ENCODE results near the gene CENPX.

CENPX gene

GRCh38 chr17:82021900-82022309 is 773 bp downstream of the CENPX start:
- DNase-seq = peak; percentile 71

GRCh38 chr17:82021107-82021899 is 1.4 kb downstream of the CENPX start:
- DNase-seq = peak; percentile 79

DNA sequence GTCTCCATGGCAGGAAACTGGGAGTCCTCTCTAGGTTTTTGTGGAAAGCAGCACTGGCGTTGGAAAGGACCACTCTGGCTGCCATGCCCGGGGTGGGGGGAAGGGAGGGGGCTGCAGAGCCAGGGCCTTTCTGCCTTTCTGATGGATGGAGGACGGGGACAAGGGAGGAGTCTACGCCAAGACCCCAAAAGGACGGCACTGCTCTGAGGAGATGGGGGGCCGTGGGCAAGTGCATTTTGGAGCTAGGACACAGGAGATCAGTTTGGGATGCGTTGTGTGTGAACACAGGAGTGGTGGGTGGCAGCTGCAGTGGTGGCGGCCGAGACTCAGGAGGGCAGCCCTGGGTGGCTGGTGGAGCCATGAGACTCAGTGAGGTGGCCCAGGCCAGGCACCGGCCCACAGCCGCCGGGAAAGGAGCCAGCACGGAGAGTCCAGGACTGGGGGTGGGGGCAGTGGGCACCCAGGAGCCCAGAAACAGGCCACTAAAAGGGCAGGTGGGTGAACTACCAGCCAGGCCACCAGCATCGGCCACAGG is 2.0 kb downstream of the CENPX start:
- DNase-seq = no peak

GRCh38 chr17:82019690-82020571 is 2.7 kb downstream of the CENPX start:
- peak; percentile 87 for DNase-seq

- DNase-seq = no peak
Observed at GRCh38 chr17:82018989-82019689, 3.5 kb downstream of the CENPX start.

DNA sequence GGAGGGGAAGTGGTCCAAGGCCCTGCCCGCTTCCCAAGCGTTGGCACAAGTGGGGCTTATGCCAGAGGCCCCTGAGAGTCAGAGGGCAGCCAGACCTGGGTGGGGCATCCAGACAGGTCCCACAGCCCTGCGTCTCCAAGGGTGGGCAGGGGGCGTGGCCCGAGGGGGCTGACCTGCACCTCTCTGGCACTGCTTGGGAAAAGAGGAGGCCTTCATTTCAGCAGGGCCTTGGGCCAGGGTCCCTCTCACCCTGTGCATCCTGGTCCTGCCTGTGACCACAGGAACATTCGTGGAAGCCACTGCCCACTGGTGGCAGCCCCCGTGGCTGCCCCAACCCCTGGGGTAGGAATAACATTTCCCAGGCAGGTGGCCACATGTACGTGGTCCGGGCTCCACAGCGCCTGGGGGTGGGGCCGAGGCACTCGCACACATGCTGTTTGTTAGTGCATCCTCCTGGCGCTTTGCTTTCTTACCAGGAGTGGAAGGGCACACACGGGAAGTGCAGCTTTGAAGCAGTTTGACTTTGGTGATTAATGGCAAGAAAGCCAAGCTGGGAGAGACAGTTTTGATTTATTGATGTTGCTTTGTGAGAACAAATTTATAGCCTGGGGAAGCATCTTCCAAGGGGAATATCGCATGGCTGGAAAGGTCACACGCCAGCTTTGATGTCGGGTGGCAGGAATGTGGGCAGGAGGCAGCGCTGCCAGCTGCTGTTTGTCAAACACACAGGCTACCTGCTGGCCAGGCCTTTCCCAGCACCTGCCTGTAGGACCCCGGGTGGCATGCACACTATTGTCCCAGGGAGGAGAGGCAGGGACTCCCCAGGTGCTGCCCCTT is 4.3 kb downstream of the CENPX start:
- DNase-seq = no peak

DNA sequence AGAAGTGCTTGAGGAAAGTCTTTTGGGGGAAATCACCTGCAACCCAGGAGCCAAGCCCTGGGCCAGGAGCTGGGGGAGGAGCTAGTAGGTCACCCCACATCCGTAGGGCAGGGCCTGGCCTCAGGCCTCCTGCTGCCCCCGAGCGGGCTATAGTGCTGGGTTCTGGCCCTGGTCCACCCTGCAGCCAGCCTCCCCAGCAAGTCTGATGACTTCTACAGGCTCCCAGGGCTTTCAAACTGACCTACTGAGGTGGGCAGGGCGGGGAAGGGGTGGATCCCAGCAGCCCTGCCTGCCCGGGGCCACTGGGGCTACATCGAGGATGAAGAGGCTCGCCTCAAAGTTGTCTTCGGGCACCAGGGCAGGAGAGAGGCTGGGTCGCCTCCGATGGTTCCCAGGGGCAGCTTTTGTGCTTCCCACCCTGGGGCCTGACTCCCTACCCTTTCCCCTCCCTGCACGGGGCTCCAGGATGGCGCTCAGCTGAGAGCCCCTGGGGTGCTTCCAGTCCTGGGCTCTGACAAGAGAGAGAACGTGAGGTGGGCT is 5.0 kb downstream of the CENPX start:
- DNase-seq = no peak

- no peak for DNase-seq
Observed at GRCh38 chr17:82016875-82017459, 5.7 kb downstream of the CENPX start.

GRCh38 chr17:82016061-82016874 is 6.4 kb downstream of the CENPX start:
- no peak for DNase-seq

DNA sequence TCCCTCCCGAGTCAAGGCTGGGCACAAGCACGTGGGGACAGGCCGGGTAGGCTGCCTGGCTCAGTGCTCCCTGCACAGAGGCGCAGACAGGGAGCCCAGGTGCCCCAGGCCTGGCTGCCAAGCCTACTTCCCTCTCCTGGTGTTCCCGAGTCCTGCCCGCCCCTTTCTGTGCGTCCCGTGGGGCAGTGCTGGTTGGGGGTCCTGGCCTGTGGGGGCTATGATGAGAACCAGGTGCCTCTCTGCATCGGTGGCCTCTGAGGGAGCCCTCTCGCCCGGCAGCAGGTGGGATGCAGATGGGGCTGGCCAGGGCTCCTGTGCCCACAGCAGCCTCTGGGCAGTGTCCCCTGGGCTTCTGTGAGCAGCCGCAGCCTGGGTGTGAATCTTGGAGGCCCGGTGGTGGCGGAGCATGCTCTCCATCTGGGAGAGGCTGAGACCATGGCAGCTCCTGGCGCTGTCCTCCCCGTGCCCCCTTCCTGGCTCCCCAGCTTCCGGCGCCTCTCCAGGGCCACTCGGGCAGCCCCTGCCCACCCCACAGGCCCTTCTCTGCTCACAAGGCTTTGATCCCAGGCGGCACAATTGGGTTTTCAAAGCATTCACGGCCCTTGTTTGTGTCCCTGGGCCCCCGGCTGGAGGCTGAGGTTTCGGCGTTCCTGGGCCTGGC is 7.2 kb downstream of the CENPX start:
- DNase-seq = no peak

- DNase-seq = no peak
Observed at GRCh38 chr17:82014971-82015310, 7.7 kb downstream of the CENPX start.

DNA sequence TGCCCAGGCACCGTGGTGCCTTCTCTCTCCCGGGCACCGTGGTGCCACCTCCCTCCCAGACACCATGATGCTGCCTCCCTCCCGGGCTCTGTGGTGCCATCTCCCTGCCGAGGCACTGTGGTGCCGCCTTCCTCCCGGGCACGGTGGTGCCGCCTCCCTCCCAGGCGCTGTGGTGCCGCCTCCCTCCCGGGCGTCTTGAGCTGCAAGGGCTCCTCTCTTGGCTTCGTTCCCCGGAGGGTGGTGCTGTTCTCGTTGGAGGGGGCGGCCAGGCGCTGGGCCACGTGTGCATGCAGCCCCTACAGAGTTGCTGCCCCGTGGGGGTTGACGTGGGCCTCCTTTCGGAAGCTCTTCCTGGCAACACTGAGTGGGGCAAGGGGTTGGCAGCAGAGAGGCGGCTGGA is 8.2 kb downstream of the CENPX start:
- DNase-seq = no peak

DNA sequence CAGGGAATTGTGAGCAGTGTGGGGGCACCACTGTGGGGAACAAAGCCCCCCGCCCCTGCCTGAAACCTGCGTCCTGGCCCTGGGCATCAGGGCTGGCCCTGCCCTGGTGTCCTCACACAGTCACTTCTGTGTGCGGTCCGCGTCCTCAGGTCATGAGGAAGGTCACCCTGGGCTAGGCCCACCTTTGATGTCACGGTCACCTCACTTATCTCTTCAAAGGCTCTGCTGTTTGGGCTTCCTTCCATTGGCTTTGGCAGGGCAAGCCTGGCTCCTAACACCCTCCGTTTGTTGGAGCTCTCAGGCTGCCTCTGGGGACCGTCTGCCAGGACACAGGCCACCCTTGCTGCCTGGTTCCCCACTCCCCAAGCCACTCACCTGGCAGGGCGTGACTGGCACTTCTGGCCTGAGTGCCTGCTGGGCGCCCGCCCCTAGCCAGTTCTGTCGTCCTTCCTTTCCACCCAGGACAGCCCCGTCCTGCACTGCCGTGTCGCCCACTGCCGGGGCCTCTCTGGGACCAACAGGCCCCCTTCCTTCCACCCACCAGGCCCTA is 8.8 kb downstream of the CENPX start:
- no peak for DNase-seq

GRCh38 chr17:82013341-82013740 is 9.3 kb downstream of the CENPX start:
- DNase-seq = no peak

DNA sequence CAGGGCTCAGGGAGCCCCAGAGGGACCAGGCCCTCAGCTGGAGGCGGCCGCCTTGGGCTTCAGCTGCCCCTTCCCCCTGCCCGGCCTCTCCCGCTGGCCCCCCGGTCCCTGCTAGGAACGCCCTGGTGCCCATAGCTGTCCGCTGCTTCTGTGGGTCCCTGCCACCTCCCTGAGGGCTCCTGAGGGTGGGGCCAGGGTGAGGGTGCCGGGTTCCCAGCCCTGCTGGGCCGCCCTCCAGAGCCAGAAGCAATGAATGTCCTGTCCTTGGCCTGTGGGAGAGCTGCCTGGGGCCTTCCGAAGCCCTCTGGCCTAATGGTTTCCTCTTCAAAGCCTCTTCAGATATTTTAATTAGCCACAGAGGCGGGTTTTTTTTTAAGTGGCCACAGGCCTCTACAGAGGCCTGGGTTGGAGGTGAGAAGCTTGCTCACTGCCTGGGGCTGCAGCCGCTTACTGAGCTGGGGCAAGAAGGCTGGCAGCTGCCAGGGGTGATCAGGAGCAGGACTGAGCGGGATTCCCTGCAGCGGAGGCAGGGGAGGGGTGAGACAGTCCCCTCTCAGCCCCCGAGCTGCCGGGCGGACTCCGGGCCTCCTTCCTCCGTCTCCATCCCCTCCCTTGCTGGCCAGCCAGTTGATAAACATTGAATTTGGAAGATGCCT is 9.9 kb downstream of the CENPX start:
- no peak for DNase-seq

DNA sequence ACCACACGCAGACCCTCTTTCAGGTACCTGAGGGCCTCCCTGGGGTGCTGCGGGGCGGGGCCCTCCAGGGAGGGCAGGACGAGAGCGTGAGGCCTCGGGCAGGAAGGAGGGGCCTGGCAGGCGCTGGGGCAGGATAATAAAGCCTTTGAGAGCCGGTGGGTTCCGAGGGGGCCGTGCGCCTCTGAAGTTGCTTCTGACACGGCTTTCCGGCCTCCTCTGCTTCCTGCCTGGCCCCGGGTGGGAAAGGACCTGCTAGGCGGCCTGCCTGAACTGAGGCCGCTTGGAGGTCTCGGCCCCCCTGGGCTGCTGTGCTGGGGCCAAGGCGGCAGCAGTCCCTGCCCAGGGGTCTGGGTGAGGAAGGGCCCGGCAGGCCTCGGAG is 10.4 kb downstream of the CENPX start:
- no peak for DNase-seq

DNA sequence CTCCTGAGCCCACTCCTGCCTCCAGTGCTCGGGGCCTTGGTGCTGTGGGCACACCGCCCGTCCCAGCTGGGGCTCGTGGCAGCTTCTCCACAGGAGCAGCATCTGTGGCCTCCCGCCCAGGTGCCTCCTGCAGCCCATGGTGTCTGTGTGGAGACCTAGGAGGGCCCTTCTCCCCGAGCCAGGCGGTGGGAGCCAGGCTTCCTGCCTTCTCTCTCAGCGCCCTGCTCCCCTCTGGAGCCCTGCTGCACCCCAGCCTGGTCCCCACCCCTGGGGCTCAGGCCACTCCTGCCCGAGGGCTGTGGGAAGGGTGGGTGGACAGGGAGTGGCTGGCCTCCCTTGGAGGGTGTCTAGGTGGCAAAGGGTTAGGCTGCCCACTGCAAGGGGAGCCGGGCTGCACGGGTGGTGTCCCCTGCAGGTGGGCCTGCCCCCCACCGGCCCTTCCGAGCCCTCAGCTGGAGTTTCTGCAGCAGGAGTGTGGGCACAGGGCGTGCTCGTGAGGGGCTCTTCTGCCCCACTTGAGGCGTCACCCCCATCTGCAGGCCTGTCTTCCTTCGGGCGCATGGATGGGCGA is 11.0 kb downstream of the CENPX start:
- DNase-seq = no peak

DNA sequence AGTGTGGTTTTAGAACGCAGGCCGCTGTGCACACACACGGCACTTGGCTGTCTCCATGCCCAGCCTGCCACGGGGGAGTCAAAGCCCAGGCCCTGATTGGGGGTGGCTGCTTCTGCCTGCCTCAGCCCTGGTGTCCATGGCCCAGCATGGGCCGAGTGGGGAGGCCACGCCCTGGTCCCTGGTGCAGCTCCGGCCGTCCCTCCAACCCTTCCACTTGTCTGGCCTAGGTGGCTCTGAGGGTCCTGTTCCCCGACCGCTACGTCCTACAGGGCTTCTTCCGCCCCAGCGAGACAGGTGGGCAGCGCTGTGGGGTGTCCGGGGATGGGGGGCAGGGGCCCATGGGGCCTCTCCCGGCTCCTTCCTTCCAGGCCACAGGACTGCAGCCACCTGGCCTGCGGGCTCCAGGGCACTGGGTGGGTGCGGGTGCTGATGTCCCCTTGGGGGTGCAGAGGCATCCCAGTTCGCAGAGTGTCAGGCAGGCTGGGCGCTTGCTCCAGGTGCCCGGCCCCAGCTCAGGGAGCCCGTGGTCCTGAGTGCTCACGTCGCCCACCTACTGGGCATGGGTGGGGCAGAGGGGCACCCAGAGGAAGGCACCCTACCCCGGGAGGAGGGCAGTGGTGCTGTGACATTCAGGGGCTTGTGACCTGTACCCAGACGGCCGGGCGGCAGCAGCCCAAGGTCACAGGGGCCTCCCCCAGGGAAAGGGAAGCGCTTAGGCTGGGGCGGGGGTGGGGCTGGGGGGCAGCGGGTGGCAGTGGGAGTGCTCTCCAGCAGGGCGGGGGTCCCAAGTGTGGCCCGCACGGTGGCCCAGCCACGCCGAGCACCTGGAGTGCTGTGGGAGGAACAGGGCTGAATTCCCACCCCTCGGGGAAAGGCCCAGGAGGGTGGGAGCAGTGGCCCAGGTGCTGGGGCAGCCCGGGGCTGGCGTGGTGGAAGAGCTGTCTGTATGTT is 11.8 kb downstream of the CENPX start:
- no peak for DNase-seq
